HG03108 (cell line): ENCODE data around the gene CAMK2D.
A peak's percentile ranks its signal among the peaks of the same experiment; 100 is the strongest.

Experiments
- ATAC-seq: cut with Tn5 transposase; IDR thresholded peaks from one replicate; pipeline ENCODE4 v1.9.1; 2021; ENCODE audit warnings: moderate library complexity; ENCODE audit not compliant: unreplicated experiment

CAMK2D gene

GRCh38 chr4:113644398-113644797 is 117.1 kb downstream of the CAMK2D start:
- ATAC-seq, result no peak

DNA sequence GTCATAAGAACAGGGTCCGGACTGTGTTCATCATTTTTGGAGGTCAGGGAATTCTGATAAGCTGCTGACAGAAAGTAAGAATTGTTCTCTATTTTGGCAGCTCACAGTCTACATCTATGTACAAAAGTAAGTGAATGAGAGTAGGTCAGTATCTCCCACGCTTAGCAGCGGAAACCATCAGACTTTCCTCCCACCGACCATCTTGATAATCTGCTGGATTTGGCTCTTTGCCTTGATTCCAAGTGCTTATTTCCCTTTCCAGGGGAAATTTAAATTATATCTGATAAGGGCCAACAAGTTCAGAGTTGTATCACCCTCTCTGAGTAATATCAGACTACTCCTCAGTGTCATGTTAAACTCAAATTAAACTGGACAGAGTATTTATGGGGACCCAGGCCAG is 118.0 kb downstream of the CAMK2D start:
- ATAC-seq, result no peak

DNA sequence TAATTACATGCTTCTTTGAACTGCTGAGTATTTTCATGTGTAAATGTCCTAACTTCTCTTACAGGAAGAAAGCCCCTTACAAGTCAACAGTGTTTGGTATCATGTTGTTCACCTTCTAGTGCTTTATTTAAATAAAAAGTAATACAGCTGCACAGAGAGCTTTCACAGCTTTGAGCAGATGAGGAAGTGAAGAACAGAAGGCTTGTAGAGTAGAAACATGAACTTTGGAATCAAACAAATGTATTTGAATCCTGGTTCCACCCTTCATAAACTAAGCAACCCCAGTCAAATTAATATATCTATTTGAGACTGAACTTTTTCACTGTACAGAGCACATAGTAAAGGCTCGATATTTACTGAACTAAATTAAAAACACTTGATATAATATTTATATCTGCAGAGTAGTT is 120.5 kb downstream of the CAMK2D start:
- peak; percentile 60 for ATAC-seq

GRCh38 chr4:113639326-113639725 is 122.2 kb downstream of the CAMK2D start:
- peak; percentile 41 for ATAC-seq

- ATAC-seq, result no peak
Observed at GRCh38 chr4:113638562-113638832, 123.0 kb downstream of the CAMK2D start.

GRCh38 chr4:113637823-113638561 is 123.5 kb downstream of the CAMK2D start:
- ATAC-seq, result no peak

DNA sequence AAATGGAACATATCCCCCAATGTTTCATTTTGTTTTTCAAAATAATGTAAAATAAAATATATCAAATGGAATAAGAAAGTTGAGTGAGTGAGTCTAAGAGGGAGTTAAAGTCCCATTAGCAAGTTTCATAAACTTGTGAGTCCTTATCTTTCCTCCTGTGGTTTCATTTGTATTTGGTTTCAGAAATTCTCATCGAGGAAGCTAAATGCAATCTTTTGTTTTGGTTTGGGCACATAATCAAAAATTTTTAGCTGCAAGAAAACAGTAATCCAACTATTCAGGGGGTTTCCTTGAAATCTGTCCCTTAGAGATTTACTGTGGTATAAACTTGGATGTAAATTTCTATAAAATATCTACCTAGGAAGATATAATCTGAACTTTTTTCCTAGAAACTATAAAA is 124.2 kb downstream of the CAMK2D start:
- no peak for ATAC-seq

DNA sequence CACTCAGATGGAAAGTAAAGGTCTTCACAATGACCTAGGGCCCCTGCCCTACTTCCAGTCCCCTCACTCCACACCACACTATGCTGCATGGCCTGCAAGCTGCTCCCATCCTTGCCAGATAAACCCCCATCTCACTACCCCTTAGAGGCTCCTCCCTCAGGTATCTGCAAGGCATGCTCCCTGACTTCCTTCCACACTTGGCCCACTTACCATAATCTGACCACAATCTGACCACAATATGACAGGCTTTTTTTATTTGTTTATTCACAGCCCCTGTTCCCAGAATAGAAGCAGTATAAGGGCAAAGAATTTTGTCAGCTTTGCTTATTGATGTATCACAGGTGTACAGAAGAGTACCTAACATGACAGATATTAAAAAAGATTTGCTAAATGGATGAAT is 124.7 kb downstream of the CAMK2D start:
- ATAC-seq, result no peak

GRCh38 chr4:113636438-113636818 is 125.1 kb downstream of the CAMK2D start:
- peak; percentile 34 for ATAC-seq

GRCh38 chr4:113635739-113636437 is 125.7 kb downstream of the CAMK2D start:
- no peak for ATAC-seq

DNA sequence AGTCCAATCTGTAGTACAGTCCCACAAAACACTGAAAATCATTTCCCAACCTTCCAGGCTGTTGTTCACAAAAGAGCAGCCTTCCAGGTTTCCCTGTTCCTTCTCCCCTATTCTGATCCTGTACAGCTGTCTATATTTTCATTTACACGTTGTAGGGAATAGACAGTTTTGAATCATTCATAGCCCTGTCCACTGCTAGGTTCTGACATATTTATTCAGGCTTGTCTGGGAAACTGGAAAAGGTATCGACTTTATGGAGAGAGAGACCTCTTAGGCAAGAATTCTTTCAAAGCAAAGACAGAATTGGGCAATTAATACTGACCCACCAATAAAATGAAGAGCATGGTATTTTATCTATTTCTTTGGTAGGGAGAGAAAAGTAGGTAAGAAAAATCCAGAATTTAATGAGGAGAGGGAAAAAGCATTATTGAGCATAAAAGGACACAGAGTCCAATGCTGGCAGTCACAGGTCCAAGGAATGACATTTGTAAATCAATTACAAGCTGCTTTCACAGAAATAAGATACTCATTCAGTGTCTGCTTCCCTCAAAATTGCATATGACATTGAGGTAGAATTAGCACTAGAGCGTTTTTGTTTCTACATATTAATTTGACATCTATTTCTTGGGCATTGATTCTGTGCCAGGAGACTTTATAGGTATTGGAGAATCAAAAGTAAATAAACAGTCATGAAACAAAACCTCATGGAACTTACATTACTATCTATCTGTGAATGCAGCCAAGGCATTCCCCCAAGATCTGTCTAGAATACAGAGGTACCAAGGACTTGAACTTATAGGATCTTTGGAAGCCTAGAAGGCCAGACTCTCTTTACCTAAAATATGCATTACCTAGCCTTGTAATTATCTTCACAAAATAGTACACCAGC is 127.2 kb downstream of the CAMK2D start:
- no peak for ATAC-seq

DNA sequence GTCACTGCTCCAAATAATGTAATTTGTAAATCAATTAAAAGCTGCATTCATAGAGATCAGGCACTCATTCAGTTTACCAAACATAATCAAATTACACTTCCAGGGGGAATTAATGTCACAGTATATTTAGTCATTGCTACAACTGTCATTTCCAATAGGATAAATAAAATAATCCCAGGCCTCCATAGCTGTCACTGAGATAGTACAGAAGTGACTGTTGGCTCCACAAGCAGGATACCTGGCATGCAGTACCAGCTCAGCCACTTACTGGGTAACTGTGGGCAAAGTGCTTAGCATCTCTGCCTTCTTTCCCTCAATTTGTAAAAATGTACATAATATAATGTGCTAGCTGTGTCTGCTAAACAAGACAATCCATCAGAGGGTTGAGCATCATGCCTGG is 128.1 kb downstream of the CAMK2D start:
- no peak for ATAC-seq

DNA sequence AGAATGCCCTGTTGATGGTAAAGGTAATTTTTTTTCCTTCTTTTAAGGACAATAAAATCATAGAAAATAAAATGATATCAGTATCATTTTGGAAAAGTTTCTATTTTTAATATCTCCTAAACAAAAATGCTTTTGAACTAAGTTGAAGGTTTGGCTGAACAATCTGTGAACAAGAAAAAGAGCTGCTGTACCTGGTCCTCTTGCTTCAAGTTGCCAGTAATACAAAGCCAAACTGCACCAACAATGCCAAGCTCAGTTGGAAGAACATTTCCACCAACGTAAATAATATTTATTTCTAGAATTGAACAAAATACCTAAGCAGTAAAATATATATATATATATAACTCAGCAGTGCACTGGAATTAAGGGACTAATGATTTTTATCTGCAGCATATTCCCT is 132.8 kb downstream of the CAMK2D start:
- ATAC-seq, result no peak

GRCh38 chr4:113627321-113627720 is 134.2 kb downstream of the CAMK2D start:
- no peak for ATAC-seq

- ATAC-seq, result no peak
Observed at GRCh38 chr4:113625902-113626301, 135.6 kb downstream of the CAMK2D start.

GRCh38 chr4:113623274-113623894 is 138.2 kb downstream of the CAMK2D start:
- ATAC-seq, result no peak

DNA sequence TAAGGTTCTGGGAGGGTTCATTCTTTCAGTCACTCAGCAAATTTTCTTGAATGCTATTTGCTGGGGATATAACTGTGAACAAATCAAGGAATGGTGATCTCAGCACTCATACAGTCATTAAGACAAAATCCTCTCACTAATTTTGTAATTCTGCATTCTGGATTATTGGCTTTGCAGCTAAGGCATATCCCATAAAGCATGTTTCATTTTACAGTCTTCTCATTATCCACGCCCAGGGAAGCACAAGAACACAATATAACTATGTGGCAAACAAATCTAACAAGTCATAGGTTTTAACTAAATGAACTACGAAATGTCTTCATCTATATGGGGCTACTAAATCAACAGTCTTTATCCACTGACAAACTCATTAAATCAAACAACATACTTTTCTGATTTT is 139.9 kb downstream of the CAMK2D start:
- no peak for ATAC-seq

- ATAC-seq, result no peak
Observed at GRCh38 chr4:113620032-113620431, 141.5 kb downstream of the CAMK2D start.

DNA sequence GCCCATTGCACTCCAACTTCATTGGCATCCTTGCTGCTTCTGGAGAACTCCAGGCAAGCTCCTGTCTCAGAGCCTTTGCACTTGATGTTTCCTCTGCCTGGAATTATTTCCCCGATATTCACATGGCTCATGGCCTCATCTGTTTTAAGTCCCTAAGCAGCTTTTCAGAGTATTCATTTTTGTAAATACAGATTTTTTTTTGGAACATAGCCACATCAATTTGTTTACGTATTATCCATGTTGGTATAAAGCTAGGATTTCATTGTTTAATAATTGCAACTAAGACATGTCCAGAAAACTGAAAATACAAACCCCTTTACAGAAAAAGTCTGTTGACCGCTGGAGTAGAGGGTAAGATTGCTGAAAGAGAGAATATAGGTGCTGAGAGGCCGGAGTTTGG is 142.0 kb downstream of the CAMK2D start:
- no peak for ATAC-seq

GRCh38 chr4:113618205-113618604 is 143.3 kb downstream of the CAMK2D start:
- no peak for ATAC-seq

- no peak for ATAC-seq
Observed at GRCh38 chr4:113617195-113617594, 144.3 kb downstream of the CAMK2D start.
